ENCODE data around the gene ASCC1.

Gene ASCC1

GRCh38 chr10:72215611-72216549, at the start of gene ASCC1, which contains the start of gene ANAPC16:
TSS of gene ASCC1 (minus strand) at chr10:72216276. CDS start at chr10:72213298, 2,978 bp downstream.
TSS of gene ANAPC16 (plus strand) at chr10:72216012. CDS start at chr10:72223915, 7,903 bp downstream.
- TF ChIP-seq, protein P1, sequence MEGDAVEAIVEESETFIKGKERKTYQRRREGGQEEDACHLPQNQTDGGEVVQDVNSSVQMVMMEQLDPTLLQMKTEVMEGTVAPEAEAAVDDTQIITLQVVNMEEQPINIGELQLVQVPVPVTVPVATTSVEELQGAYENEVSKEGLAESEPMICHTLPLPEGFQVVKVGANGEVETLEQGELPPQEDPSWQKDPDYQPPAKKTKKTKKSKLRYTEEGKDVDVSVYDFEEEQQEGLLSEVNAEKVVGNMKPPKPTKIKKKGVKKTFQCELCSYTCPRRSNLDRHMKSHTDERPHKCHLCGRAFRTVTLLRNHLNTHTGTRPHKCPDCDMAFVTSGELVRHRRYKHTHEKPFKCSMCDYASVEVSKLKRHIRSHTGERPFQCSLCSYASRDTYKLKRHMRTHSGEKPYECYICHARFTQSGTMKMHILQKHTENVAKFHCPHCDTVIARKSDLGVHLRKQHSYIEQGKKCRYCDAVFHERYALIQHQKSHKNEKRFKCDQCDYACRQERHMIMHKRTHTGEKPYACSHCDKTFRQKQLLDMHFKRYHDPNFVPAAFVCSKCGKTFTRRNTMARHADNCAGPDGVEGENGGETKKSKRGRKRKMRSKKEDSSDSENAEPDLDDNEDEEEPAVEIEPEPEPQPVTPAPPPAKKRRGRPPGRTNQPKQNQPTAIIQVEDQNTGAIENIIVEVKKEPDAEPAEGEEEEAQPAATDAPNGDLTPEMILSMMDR (IDR thresholded peaks at IDR 0.05), result no peak
- Histone ChIP-seq H3K27ac (peak within 1 kb of the TSS; percentile 98), H3K79me2 (peaks cover 29% of the 10 kb centered on the region), H3K9me3 (ENCODE audit: control insufficient read depth, low read length) (no peaks in the 10 kb centered on the region), H2AFZ (peak within 1 kb of the TSS; percentile 96), H3K4me1 (peaks cover 10% of the 10 kb centered on the region), H3K4me3 (ENCODE audit: low read depth, low read length) (peak within 1 kb of the TSS; percentile 84), H3K9ac (peak within 1 kb of the TSS; percentile 93), H3K36me3 (ENCODE audit: control insufficient read depth, insufficient read depth, low read length) (no peaks in the 10 kb centered on the region), H3K4me2 (ENCODE audit: low read length) (peak within 1 kb of the TSS; percentile 97), H3K27me3 (ENCODE audit: control insufficient read depth, insufficient read depth, low read length) (no peaks in the 10 kb centered on the region)

DNA sequence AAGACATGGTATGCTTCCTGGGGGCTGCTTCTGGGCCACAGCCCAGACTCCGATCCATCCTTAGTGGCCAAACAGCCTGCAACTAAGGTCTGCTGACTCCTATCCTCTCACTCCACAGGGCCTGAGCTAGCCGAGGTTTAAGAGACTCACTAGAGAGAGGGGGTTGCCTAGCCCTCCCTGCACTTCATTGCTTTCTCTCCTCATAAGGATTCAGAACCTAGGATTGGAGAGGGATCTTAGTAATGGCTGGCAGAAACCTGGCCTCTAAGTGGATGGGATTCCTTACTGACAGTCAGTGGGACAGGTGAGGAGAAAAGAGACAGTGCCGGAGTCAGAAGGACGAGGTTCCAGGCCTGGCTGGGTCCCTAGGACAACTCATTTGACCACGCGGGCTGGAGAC, 49.4 kb upstream of the ASCC1 start:
- no peak overlapping the region for H3K9ac ChIP-seq
- H3K4me3 ChIP-seq (ENCODE audit: low read depth, low read length), result no peak overlapping the region
- H2AFZ ChIP-seq, result peak overlapping the region; percentile 38
- peaks cover 20% of the 10 kb centered on the region for H3K4me1 ChIP-seq
- no peak overlapping the region for H3K4me2 ChIP-seq (ENCODE audit: low read length)
- H3K79me2 ChIP-seq, result no peaks in the 10 kb centered on the region
- H3K27me3 ChIP-seq (ENCODE audit: control insufficient read depth, insufficient read depth, low read length), result no peaks in the 10 kb centered on the region
- no peaks in the 10 kb centered on the region for H3K36me3 ChIP-seq (ENCODE audit: control insufficient read depth, insufficient read depth, low read length)
- no peaks in the 10 kb centered on the region for H3K9me3 ChIP-seq (ENCODE audit: control insufficient read depth, low read length)
- TF ChIP-seq, protein P1 (IDR thresholded peaks at IDR 0.05), result no peak
- H3K27ac ChIP-seq, result no peak overlapping the region

GRCh38 chr10:72264536-72264935, 48.5 kb upstream of the ASCC1 start:
- Histone ChIP-seq H3K27me3 (ENCODE audit: control insufficient read depth, insufficient read depth, low read length) (no peaks in the 10 kb centered on the region), H2AFZ (no peak overlapping the region), H3K4me2 (ENCODE audit: low read length) (no peak overlapping the region), H3K27ac (no peak overlapping the region), H3K9ac (no peak overlapping the region), H3K36me3 (ENCODE audit: control insufficient read depth, insufficient read depth, low read length) (no peaks in the 10 kb centered on the region), H3K79me2 (no peaks in the 10 kb centered on the region), H3K9me3 (ENCODE audit: control insufficient read depth, low read length) (no peaks in the 10 kb centered on the region), H3K4me3 (ENCODE audit: low read depth, low read length) (no peak overlapping the region), H3K4me1 (peaks cover 29% of the 10 kb centered on the region)
- TF ChIP-seq, protein P1 (IDR thresholded peaks at IDR 0.05), result no peak

DNA sequence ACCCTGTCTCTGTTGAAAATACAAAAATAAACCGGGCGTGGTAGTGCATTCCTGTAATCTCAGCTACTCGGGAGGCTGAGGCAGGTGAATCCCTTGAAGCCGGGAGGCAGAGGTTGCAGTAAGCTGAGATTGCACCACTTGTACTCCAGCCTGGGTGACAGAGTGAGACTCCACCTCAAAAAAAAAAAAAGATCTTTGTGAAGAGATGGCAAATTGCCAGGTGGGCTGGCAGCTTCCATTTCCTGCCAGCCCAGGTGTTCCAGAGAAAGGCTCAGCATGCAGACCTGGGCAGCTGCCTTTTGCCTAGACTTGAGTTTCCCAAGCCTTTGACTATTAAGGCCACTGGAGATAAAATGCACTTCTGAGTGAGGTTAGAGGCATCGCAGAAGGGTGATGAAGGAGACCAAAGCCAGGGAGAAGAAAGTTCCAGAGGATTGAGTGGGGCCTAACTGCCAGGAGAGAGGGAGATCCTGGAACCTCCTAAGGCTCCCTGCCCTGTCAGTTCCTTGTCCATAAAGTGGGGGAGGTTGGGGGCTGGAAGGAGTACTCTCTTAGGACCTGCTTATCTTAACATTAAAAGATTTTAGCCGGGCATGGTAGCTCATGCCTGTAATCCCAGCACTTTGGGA, 47.7 kb upstream of the ASCC1 start:
- Histone ChIP-seq H3K36me3 (ENCODE audit: control insufficient read depth, insufficient read depth, low read length) (no peaks in the 10 kb centered on the region), H3K79me2 (no peaks in the 10 kb centered on the region), H3K27ac (peak overlapping the region; percentile 70), H3K4me1 (peaks cover 32% of the 10 kb centered on the region), H3K4me3 (ENCODE audit: low read depth, low read length) (no peak overlapping the region), H3K4me2 (ENCODE audit: low read length) (peak overlapping the region; percentile 63), H3K27me3 (ENCODE audit: control insufficient read depth, insufficient read depth, low read length) (no peaks in the 10 kb centered on the region), H2AFZ (peak overlapping the region; percentile 64), H3K9ac (no peak overlapping the region), H3K9me3 (ENCODE audit: control insufficient read depth, low read length) (no peaks in the 10 kb centered on the region)
- TF ChIP-seq, protein P1 (IDR thresholded peaks at IDR 0.05), result no peak

Measured in parathyroid adenoma (tissue), 2 donors.